B cell (primary cell): ENCODE data around the gene BMERB1.

ENCODE experiments used
- EZH2 ChIP-seq: IDR thresholded peaks from 2 replicates; pipeline ENCODE4 v1.6.1; 2012; ENCODE audit warnings: borderline replicate concordance, low read depth, mild to moderate bottlenecking, moderate library complexity, low read length; ENCODE audit not compliant: insufficient read depth, poor library complexity, severe bottlenecking
- TF ChIP-seq, protein P1 (sequence below): fragments of 200-600 bp; IDR thresholded peaks from one replicate; pipeline ENCODE4 v1.8.0; 2022; ENCODE audit warnings: antibody characterized with exemption, mild to moderate bottlenecking

DNA sequence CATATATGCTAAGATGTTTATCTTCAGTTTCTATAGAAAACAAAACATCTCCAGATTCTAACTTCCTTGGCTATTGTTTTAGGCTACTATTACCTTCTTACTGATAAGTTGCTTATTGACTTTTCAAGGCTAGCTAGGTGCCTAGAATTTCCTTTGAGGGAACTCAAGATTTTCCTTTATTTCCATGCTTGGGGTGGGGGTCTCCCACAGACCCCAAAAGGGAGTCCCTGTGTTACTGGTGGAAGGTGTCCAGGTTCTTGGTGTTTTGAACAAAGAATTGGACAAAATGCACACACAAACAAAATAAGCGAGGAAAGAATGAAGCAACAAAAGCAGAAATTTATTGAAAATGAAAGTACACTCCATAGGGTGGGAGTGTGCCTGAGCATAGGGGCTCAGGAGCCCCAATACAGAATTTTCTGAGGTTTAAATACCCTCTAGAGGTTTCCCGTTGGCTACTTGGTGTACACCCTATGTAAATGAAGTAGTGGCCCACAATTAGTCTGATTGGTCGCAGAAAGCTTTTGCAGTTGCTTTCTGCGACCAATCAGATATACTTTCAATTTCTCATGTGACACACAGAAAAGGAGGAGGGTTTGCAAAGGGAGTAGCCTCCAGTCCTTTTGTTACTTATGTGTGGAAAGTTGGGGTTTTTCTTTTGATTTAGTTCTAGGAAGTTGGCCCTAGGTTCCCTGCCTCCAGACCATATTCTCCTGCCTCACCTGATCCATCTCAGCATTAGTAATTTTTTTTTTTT is 141.1 kb downstream of the BMERB1 start:
- TF ChIP-seq, protein P1, sequence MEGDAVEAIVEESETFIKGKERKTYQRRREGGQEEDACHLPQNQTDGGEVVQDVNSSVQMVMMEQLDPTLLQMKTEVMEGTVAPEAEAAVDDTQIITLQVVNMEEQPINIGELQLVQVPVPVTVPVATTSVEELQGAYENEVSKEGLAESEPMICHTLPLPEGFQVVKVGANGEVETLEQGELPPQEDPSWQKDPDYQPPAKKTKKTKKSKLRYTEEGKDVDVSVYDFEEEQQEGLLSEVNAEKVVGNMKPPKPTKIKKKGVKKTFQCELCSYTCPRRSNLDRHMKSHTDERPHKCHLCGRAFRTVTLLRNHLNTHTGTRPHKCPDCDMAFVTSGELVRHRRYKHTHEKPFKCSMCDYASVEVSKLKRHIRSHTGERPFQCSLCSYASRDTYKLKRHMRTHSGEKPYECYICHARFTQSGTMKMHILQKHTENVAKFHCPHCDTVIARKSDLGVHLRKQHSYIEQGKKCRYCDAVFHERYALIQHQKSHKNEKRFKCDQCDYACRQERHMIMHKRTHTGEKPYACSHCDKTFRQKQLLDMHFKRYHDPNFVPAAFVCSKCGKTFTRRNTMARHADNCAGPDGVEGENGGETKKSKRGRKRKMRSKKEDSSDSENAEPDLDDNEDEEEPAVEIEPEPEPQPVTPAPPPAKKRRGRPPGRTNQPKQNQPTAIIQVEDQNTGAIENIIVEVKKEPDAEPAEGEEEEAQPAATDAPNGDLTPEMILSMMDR, result no peak
- TF ChIP-seq EZH2, result no peak
